K562 (cell line): ENCODE measurements around the gene PRRC2A. TPM values are rescaled to one million over a fixed set of nuclear protein-coding genes. Genes with fewer than 3 reads are reported as not detected.

ENCODE experiments used
- BACH1 ChIP-seq: fragments of 200-800 bp; sonication (Bioruptor generic); IDR thresholded peaks from 2 replicates; pipeline ENCODE4 v1.6.1; 2016; ENCODE audit warnings: missing genetic modification characterization, missing compliant biosample characterization
- BRCA1 ChIP-seq, 2 experiments: fragments of 450-650 bp in 1 of 2; sonication (generic) in 1 of 2; formaldehyde crosslinking in 1 of 2; IDR thresholded peaks; 2 replicates each; pipeline versions ENCODE4 v1.5.0 to v1.6.1; 2017 to 2020; ENCODE audit warnings: mild to moderate bottlenecking in 1 of 2, missing genetic modification reagents in 1 of 2
- CCNT2 ChIP-seq: IDR thresholded peaks from 2 replicates; pipeline ENCODE4 v1.6.1; 2011; ENCODE audit warnings: borderline replicate concordance, low read depth, mild to moderate bottlenecking, moderate library complexity, mixed read lengths, low read length; ENCODE audit not compliant: insufficient read length; ENCODE audit errors: extremely low read depth
- CTCFL ChIP-seq: IDR thresholded peaks from 2 replicates; pipeline ENCODE4 v1.6.1; 2011; ENCODE audit warnings: borderline replicate concordance, low read depth, mild to moderate bottlenecking, moderate library complexity, low read length; ENCODE audit not compliant: insufficient read depth, poor library complexity, severe bottlenecking
- DDX20 ChIP-seq: fragments of 450-650 bp; IDR thresholded peaks from 2 replicates; pipeline ENCODE4 v1.6.1; 2016; ENCODE audit warnings: missing genetic modification characterization, low read depth, mild to moderate bottlenecking, missing compliant biosample characterization, moderate library complexity
- KDM5B ChIP-seq: fragments of 200-600 bp; sonication (generic); IDR thresholded peaks from 2 replicates; pipeline ENCODE4 v1.6.1; 2012; ENCODE audit warnings: low read depth, mild to moderate bottlenecking, moderate library complexity, low read length, control low read depth, inconsistent platforms; ENCODE audit not compliant: insufficient replicate concordance
- MLLT1 ChIP-seq, 2 experiments: fragments of 450-650 bp; IDR thresholded peaks; 2 replicates each; pipeline ENCODE4 v1.6.1; 2016
- NFIC ChIP-seq: fragments of 450-650 bp; IDR thresholded peaks from 2 replicates; pipeline ENCODE4 v1.6.1; 2017; ENCODE audit warnings: mild to moderate bottlenecking, inconsistent platforms
- POLR2G ChIP-seq: fragments of 200-400 bp; formaldehyde crosslinking; IDR thresholded peaks from 2 replicates; pipeline ENCODE4 v1.6.1; 2017; ENCODE audit warnings: low read depth, mild to moderate bottlenecking, antibody characterized with exemption, low read length, moderate library complexity
- SNRNP70 ChIP-seq: fragments of 200-400 bp; formaldehyde crosslinking; optimal IDR thresholded peaks from 2 replicates; pipeline ENCODE3; 2017; ENCODE audit warnings: low read depth, low read length
- TARDBP ChIP-seq: fragments of 450-650 bp; IDR thresholded peaks from 2 replicates; pipeline ENCODE4 v1.6.1; 2016
- TCF3 ChIP-seq: sonication (generic); formaldehyde crosslinking; IDR thresholded peaks from 2 replicates; pipeline ENCODE4 v1.4.0; 2020; ENCODE audit warnings: mild to moderate bottlenecking, missing genetic modification reagents
- TFAM ChIP-seq: fragments of 250-450 bp; sonication (Bioruptor Pico); conservative IDR thresholded peaks from 2 replicates; pipeline ENCODE4 v1.5.0; 2021; ENCODE audit warnings: mild to moderate bottlenecking, moderate library complexity
- TFE3 ChIP-seq: fragments of 450-650 bp; formaldehyde crosslinking; IDR thresholded peaks from 2 replicates; pipeline ENCODE4 v1.4.0; 2020; ENCODE audit warnings: mild to moderate bottlenecking, mixed read lengths
- THRA ChIP-seq: fragments of 450-650 bp; IDR thresholded peaks from 2 replicates; pipeline ENCODE4 v1.6.1; 2017; ENCODE audit warnings: mild to moderate bottlenecking, moderate library complexity
- USF1 ChIP-seq: sonication (generic); formaldehyde crosslinking; IDR thresholded peaks from 2 replicates; pipeline ENCODE4 v1.9.0; 2022; ENCODE audit warnings: mild to moderate bottlenecking, missing genetic modification reagents
- ZBTB1 ChIP-seq: sonication (generic); formaldehyde crosslinking; IDR thresholded peaks from 2 replicates; pipeline ENCODE4 v1.8.1; 2023; ENCODE audit warnings: missing genetic modification reagents, low read depth, mild to moderate bottlenecking, borderline replicate concordance
- ZNF263 ChIP-seq: sonication (generic); formaldehyde crosslinking; IDR thresholded peaks from 2 replicates; pipeline ENCODE4 v1.8.0; 2022; ENCODE audit warnings: mild to moderate bottlenecking, missing genetic modification reagents, borderline replicate concordance
- ZNF431 ChIP-seq: sonication (generic); formaldehyde crosslinking; IDR thresholded peaks from 2 replicates; pipeline ENCODE4 v1.8.0; 2022; ENCODE audit warnings: mild to moderate bottlenecking, missing genetic modification reagents
- polyA plus RNA-seq, 8 experiments: library from polyadenylated mRNA; depleted of rRNA in 4 of 8; stranded (reverse) in 5 of 8; unstranded in 3 of 8; fragments of >200 nt; fragmentation: Nextera tagmentation in 2 of 8; fragmentation: Illumina TruSeq in 1 of 8; extraction: Ambion mirVana in 2 of 8; extraction: Trizol in 1 of 8; gene quantifications; 2 replicates each; pipeline versions ENCODE4 v1.2.1 to v1.2.3, GENCODE V29; 2011 to 2014; ENCODE audit warnings: inconsistent platforms in 1 of 8, missing spikeins in 1 of 8
- total RNA-seq, 7 experiments: library from RNA; depleted of rRNA in 6 of 7; stranded (reverse); fragments of >200 nt in 6 of 7; fragmentation: Illumina TruSeq in 2 of 7; extraction: Trizol in 2 of 7; gene quantifications; 2 replicates each; pipeline versions ENCODE4 v1.2.1 to v1.2.3, GENCODE V29; 2011 to 2021; ENCODE audit warnings: low replicate concordance in 1 of 7

The PRRC2A gene
- total and polyA plus RNA-seq, 9 of the 15 experiments (the other 6 are each of a cell fraction or from before 2014, with no cell fraction given), result 1.0 to 332 (median 63.0) TPM

GRCh38 chr6:31664790-31665500 lies 44.4 kb downstream of the PRRC2A start, which contains the start of gene GPANK1 (continued):
- TF ChIP-seq CTCFL (peak; percentile 5), TCF3 (CRISPR knock-in tag) (peak; percentile 48), BACH1 (no peak), NFIC (no peak), THRA (no peak), KDM5B (peak; percentile 86), DDX20 (tag) (no peak), BRCA1 (IDR thresholded peaks at IDR 0.05) (no peak), BRCA1 (CRISPR knock-in tag; IDR thresholded peaks at IDR 0.05) (no peak), CCNT2 (no peak), TFE3 (CRISPR knock-in tag) (no peak), MLLT1 (IDR thresholded peaks at IDR 0.05) (peak; percentile 75 to 92; a peak in 3 of 4 replicates), TARDBP (no peak; the same call in 1 of the 2 replicates), SNRNP70 (peak; percentile 23), TFAM (CRISPR knock-in tag) (no peak), ZNF263 (CRISPR knock-in tag) (no peak), POLR2G (peak; percentile 37), ZBTB1 (CRISPR knock-in tag) (peak; percentile 84), ZNF431 (0 out of 2 replicates have a peak, but pooled peaks have one; percentile 61), USF1 (CRISPR knock-in tag) (peak; percentile 50; the same call in 1 of the 2 replicates)
